IPS-NIHi11 (cell line): Measurements from ENCODE around the gene PRR27.

ENCODE experiments used
- DNase-seq: peaks from one replicate; pipeline ENCODE4 v3.0.0; 2012; ENCODE audit warnings: mixed read lengths, low spot score

PRR27 gene

GRCh38 chr4:70153937-70154336 lies at the start of gene PRR27:
TSS of gene PRR27 (plus strand) at chr4:70154237. CDS start at chr4:70154376, 139 bp downstream.
- no peak for DNase-seq

GRCh38 chr4:70110917-70111316 lies 43.1 kb upstream of the PRR27 start:
- no peak for DNase-seq

GRCh38 chr4:70113656-70114055 lies 40.4 kb upstream of the PRR27 start:
- no peak for DNase-seq

- no peak for DNase-seq
Observed at GRCh38 chr4:70114096-70114495, 39.9 kb upstream of the PRR27 start.

GRCh38 chr4:70120323-70120722 lies 33.7 kb upstream of the PRR27 start:
- DNase-seq = no peak

- DNase-seq = no peak
Observed at GRCh38 chr4:70133473-70133872, 20.6 kb upstream of the PRR27 start.

- no peak for DNase-seq
Observed at GRCh38 chr4:70138751-70139150, 15.3 kb upstream of the PRR27 start.

- no peak for DNase-seq
Observed at GRCh38 chr4:70151271-70151670, 2.8 kb upstream of the PRR27 start.

- no peak for DNase-seq
Observed at GRCh38 chr4:70152088-70152487, 1.9 kb upstream of the PRR27 start.

GRCh38 chr4:70158576-70158975 lies 4.5 kb downstream of the PRR27 start:
- no peak for DNase-seq

GRCh38 chr4:70177090-70177489 lies 23.1 kb downstream of the PRR27 start:
- DNase-seq = no peak

GRCh38 chr4:70178075-70178660 lies 24.1 kb downstream of the PRR27 start:
- DNase-seq = no peak

- DNase-seq = no peak
Observed at GRCh38 chr4:70179811-70180210, 25.8 kb downstream of the PRR27 start.

- DNase-seq = no peak
Observed at GRCh38 chr4:70181864-70182263, 27.8 kb downstream of the PRR27 start.

- DNase-seq = no peak
Observed at GRCh38 chr4:70182517-70183167, 28.6 kb downstream of the PRR27 start.

GRCh38 chr4:70183168-70183939 lies 29.3 kb downstream of the PRR27 start:
- DNase-seq = peak; percentile 51

- no peak for DNase-seq
Observed at GRCh38 chr4:70183940-70184246, 29.9 kb downstream of the PRR27 start.

- DNase-seq = no peak
Observed at GRCh38 chr4:70187216-70187615, 33.2 kb downstream of the PRR27 start.

- DNase-seq = no peak
Observed at GRCh38 chr4:70190579-70190978, 36.5 kb downstream of the PRR27 start.

GRCh38 chr4:70191647-70192046 lies 37.6 kb downstream of the PRR27 start:
- no peak for DNase-seq

- DNase-seq = no peak
Observed at GRCh38 chr4:70192895-70193294, 38.9 kb downstream of the PRR27 start.

GRCh38 chr4:70195425-70195824 lies 41.4 kb downstream of the PRR27 start, which contains the start of gene ODAM:
TSS of gene ODAM (plus strand) at chr4:70195725. CDS start at chr4:70196544, 819 bp downstream.
- DNase-seq = no peak

- DNase-seq = no peak
Observed at GRCh38 chr4:70196857-70197256, 42.8 kb downstream of the PRR27 start.
